Islet of Langerhans (tissue), 1 donor: ENCODE results near the gene LSAMP.

Experiments used
- FAIRE-seq: peaks from one replicate; lab custom pipeline; 2011; peaks lifted over from hg19 to GRCh38; lab: Jason Lieb, UNC

The LSAMP gene

DNA sequence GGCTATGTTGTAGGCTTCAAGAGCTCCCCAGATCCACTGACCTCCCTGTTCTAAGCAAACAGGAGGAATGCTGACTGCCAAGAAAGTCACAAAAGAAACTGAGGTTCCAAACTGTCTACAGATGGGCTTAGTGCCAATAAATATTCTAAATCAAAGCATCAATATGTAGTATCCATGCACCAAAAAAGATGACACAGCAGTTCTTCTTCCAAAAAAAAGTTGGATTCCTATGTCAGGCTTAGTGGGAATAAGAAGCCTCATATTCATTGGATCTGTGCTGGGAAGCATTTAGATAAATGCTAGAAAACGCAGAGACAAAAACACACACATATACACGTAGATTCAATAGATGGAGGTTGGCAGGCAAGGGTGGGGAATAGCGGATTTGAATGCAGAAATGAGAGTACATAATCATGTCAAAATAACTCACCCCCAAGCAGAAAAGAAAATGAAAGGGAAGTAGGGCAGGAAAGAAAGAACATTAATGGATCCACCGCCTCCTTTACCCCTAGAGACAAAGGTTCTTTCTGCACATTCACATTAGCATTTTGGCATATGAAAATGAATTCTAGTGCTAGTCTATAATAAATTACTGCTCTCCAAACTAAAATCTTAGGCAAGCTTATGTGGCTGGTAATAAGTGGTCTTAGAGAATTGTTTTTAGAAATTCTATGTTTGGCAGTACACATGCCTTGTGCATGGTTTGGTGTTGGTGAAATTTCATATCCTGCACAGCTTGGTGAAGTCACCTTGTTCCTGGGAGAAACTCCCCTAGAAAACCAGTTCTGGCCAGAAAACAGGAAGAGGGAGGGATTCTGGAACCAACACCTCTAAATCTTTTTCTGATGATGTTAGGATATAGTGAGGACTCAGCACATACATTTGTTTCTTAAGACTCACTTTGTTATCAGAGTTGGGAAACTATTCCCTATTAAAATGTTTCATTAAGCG is 283.4 kb downstream of the LSAMP start:
- FAIRE-seq, result peak; percentile 55

- FAIRE-seq, result no peak
These were observed 284.7 kb downstream of the LSAMP start for GRCh38 chr3:116160594-116160993.

GRCh38 chr3:116155841-116156240 is 289.4 kb downstream of the LSAMP start:
- FAIRE-seq, result no peak

GRCh38 chr3:116154389-116154788 is 290.9 kb downstream of the LSAMP start:
- FAIRE-seq, result no peak

GRCh38 chr3:116153174-116153573 is 292.1 kb downstream of the LSAMP start:
- FAIRE-seq, result no peak

GRCh38 chr3:116150655-116151167 is 294.6 kb downstream of the LSAMP start:
- FAIRE-seq, result no peak

- peak; percentile 91 for FAIRE-seq
These were observed 296.1 kb downstream of the LSAMP start for GRCh38 chr3:116148881-116149851.

DNA sequence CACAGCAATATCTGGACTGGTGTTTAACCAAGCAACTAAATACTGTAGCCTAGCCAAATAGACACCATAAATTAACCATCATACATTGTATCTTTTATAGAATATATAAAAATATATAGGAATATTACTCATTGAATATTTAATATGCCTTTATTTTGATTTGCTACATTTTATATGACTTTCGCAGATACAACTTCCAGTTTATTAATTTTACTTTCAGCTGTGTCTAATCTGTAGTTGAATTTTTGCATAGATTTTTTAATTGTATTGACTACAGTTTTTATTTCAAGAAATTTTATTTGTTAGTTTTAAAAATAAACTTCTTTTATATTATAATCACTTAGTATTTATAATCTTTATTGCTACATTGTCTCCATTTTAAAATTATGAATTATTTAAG is 299.7 kb downstream of the LSAMP start:
- FAIRE-seq, result peak; percentile 79

DNA sequence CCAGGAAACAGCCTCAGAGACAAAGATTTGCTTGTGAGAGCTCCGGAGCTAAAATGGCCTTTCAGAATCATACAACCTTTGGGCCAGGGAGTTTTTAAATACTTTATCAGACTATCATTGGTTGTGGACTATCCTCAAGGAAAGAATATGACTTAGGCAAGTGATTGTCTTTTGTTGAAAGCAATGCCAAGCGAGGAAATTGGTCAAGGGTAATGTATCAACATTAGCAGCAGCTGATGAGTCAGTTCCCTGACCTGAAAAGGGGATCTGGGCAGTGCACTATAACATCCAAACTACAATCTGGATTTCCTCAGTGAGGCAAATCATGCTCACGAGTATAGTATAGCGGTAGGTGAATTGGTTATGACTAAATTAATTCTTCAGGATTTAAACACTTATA is 303.6 kb downstream of the LSAMP start:
- FAIRE-seq, result no peak

- FAIRE-seq, result peak; percentile 98
These were observed 305.1 kb downstream of the LSAMP start for GRCh38 chr3:116140100-116140689.

DNA sequence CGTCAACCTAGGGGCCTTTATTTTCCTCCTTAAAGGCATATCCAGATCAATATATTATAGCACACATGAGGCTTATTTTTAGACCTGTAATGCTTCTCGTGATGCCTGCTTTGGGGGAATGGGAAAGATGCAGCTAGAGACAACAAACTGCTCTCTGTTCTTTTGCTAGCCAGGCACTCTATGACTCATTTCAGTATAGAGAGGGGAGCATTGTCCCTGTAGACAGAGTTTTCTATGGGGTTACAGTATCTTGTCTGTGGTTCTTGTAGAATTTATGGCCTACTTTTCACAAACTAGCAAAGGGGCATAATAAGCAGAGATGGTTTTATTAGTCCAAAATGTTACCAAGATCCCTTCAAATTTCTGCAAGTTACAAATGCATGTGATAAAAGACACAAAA is 305.6 kb downstream of the LSAMP start:
- no peak for FAIRE-seq

GRCh38 chr3:116135457-116136085 is 309.7 kb downstream of the LSAMP start:
- peak; percentile 17 for FAIRE-seq

- peak; percentile 82 for FAIRE-seq
These were observed 315.9 kb downstream of the LSAMP start for GRCh38 chr3:116129187-116129946.

DNA sequence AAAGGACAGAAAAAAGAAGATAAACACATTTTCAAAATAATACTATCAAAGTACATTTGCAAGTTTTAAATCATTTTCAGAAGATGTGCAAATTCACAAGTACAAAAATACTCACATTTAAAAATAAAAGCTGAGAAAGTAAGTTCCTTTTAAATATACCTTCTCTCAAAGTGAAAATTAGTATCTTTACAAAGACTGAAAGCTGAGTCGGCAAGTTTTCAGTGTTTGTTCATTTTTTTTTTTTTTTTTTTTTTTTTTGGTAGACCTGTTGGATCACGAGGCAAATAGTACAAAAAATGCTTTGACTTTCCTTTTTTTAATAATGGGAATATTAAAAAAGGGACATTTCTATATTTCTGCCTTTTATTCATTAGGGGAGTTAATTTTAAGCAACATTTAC is 317.8 kb downstream of the LSAMP start:
- peak; percentile 92 for FAIRE-seq

GRCh38 chr3:116124166-116124565 is 321.1 kb downstream of the LSAMP start:
- FAIRE-seq, result no peak

GRCh38 chr3:116118475-116119169 is 326.7 kb downstream of the LSAMP start:
- FAIRE-seq, result no peak

DNA sequence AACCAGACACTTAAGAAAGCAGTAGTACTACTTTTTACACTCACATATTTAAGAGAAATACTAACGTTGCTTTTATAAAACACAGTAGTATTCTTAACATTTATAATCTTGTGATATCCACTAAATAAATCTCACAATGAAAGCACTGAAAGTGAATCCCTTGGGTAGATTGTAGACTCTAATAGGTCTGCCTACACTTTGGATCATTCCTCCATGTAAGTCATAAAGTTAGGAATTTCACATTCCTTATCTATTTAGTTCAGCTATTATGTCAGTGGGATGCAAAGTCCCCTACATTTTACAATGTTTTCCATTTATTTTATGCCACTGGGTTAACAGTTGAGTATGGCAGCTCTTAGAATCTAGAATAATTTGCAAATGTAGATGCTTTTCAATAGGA is 330.7 kb downstream of the LSAMP start:
- peak; percentile 41 for FAIRE-seq

GRCh38 chr3:116112696-116113095 is 332.6 kb downstream of the LSAMP start:
- FAIRE-seq, result no peak

GRCh38 chr3:116111765-116112164 is 333.5 kb downstream of the LSAMP start:
- FAIRE-seq, result no peak

- no peak for FAIRE-seq
These were observed 341.3 kb downstream of the LSAMP start for GRCh38 chr3:116103868-116104530.
